Small intestine (tissue), 7 donors: ENCODE data around the gene EPX. TPM values are rescaled to one million over a fixed set of nuclear protein-coding genes. Genes with fewer than 3 reads are reported as not detected.

Experiments
- DNase-seq, 2 donors: peaks; one replicate each; pipeline versions ENCODE4 v3.0.0 to v3.0.0-alpha.2; 2013
- FAIRE-seq: peaks from 2 replicates; lab custom pipeline; 2012; peaks lifted over from hg19 to GRCh38; lab: Jason Lieb, UNC
- H3K27ac ChIP-seq, 3 donors: one replicate each; pipeline ENCODE4 v1.5.1; 2013; ENCODE audit warnings: low read length in 2 of 3, mild to moderate bottlenecking in 2 of 3, control low read depth in 1 of 3, inconsistent platforms in 1 of 3, low read depth in 1 of 3, moderate library complexity in 1 of 3
- H3K27me3 ChIP-seq, 3 donors: one replicate each; pipeline ENCODE4 v1.6.1; 2013; ENCODE audit warnings: low read length in 3 of 3, inconsistent platforms in 1 of 3; ENCODE audit not compliant: control insufficient read depth in 3 of 3, insufficient read depth in 3 of 3
- H3K36me3 ChIP-seq, 3 donors: one replicate each; pipeline ENCODE4 v1.6.1; 2013; ENCODE audit warnings: low read length in 3 of 3, inconsistent platforms in 1 of 3, low read depth in 1 of 3, mild to moderate bottlenecking in 1 of 3, moderate library complexity in 1 of 3; ENCODE audit not compliant: control insufficient read depth in 3 of 3, insufficient read depth in 2 of 3
- H3K4me1 ChIP-seq, 3 donors: one replicate each; pipeline ENCODE4 v1.6.1; 2013; ENCODE audit warnings: low read length in 2 of 3, inconsistent platforms in 1 of 3, low read depth in 1 of 3, mild to moderate bottlenecking in 1 of 3, moderate library complexity in 1 of 3; ENCODE audit not compliant: control insufficient read depth in 3 of 3, insufficient read depth in 2 of 3
- H3K4me3 ChIP-seq, 3 donors: one replicate each; pipeline ENCODE4 v1.5.1; 2013; ENCODE audit warnings: low read length in 3 of 3, control low read depth in 1 of 3, inconsistent platforms in 1 of 3, low read depth in 1 of 3, mild to moderate bottlenecking in 1 of 3, moderate library complexity in 1 of 3
- H3K9me3 ChIP-seq, 2 donors: one replicate each; pipeline ENCODE4 v1.6.1; 2013; ENCODE audit warnings: low read depth in 1 of 2, low read length in 1 of 2; ENCODE audit not compliant: control insufficient read depth in 2 of 2, insufficient read depth in 1 of 2
- WGBS, 3 donors: extraction: QIAGEN DNeasy Blood & Tissue Kit; methylation state at CpG; one replicate each; pipeline ENCODE4 v1.1.7; 2013; 5-methylcytosine and 5-hydroxymethylcytosine counted together
- polyA plus RNA-seq, 4 donors: library from polyadenylated mRNA; stranded (reverse) in 3 of 4; unstranded in 1 of 4; fragments of 200-250 nt in 3 of 4; fragments of 120-200 nt in 1 of 4; gene quantifications; one replicate each; pipeline versions ENCODE4 v1.2.1 to v1.2.3, GENCODE V29; 2013
- donor health status: healthy with polysubstance abuse.
- donor health status: control.
- donor health status: control.
- donor health status: Bipolar disorder and iron deficiency.
- donor health status: healthy.

The EPX gene
- polyA plus RNA-seq, 4 donors: 0.24 TPM; not detected in 3

GRCh38 chr17:58246781-58247180 lies 54.3 kb downstream of the EPX start:
- peak overlapping the region in 2 of 3 donors; percentile 45 to 57 for H3K27ac ChIP-seq
- FAIRE-seq: no peak
- H3K36me3 ChIP-seq: no peaks in the 10 kb centered on the region
- 11 to 74% (median 53%) methylated on average over 1 of the region's 1 CpG for WGBS, 3 donors
- H3K9me3 ChIP-seq: no peaks in the 10 kb centered on the region
- peaks cover 0 to 26% (median 0%) of the 10 kb centered on the region in 3 donors for H3K27me3 ChIP-seq
- peaks cover 2 to 40% (median 4%) of the 10 kb centered on the region in 3 donors for H3K4me1 ChIP-seq
- DNase-seq: peak; percentile 35 to 69
- H3K4me3 ChIP-seq: no peak overlapping the region

GRCh38 chr17:58247511-58248363 lies 55.2 kb downstream of the EPX start:
- Histone ChIP-seq H3K36me3 (no peaks in the 10 kb centered on the region), H3K9me3 (no peaks in the 10 kb centered on the region), H3K27me3 (peaks cover 0 to 30% (median 8%) of the 10 kb centered on the region in 3 donors), H3K27ac (no peak overlapping the region), H3K4me1 (peaks cover 2 to 40% (median 4%) of the 10 kb centered on the region in 3 donors), H3K4me3 (no peak overlapping the region)
- FAIRE-seq (no peak), DNase-seq (no peak)
- WGBS, 3 donors: 75 to 86% (median 77%) methylated on average over 10 of the region's 10 CpGs

- no peaks in the 10 kb centered on the region for H3K9me3 ChIP-seq
- H3K4me3 ChIP-seq: peak overlapping the region in 1 of 3 donors; percentile 47
- H3K27ac ChIP-seq: no peak overlapping the region
- FAIRE-seq (no peak), DNase-seq (peak in 1 of 2 donors; percentile 26)
- peaks cover 0 to 30% (median 8%) of the 10 kb centered on the region in 3 donors for H3K27me3 ChIP-seq
- H3K4me1 ChIP-seq: peaks cover 2 to 40% (median 4%) of the 10 kb centered on the region in 3 donors
- no peaks in the 10 kb centered on the region for H3K36me3 ChIP-seq
- WGBS, 3 donors: 33 to 59% (median 44%) methylated on average over 10 of the region's 10 CpGs
These were observed 56.4 kb downstream of the EPX start for GRCh38 chr17:58248955-58249269.

- H3K27me3 ChIP-seq: peaks cover 0 to 34% (median 8%) of the 10 kb centered on the region in 3 donors
- FAIRE-seq: no peak
These were observed 57.0 kb downstream of the EPX start for GRCh38 chr17:58249270-58250133.

GRCh38 chr17:58250344-58251011 lies 58.0 kb downstream of the EPX start:
- H3K36me3 ChIP-seq: no peaks in the 10 kb centered on the region
- WGBS, 3 donors: 74 to 90% (median 85%) methylated on average over 12 of the region's 12 CpGs
- peaks cover 2 to 25% (median 4%) of the 10 kb centered on the region in 3 donors for H3K4me1 ChIP-seq
- H3K4me3 ChIP-seq: no peak overlapping the region
- DNase-seq: no peak
- FAIRE-seq: no peak
- H3K27me3 ChIP-seq: peaks cover 0 to 38% (median 10%) of the 10 kb centered on the region in 3 donors
- no peak overlapping the region for H3K27ac ChIP-seq
- H3K9me3 ChIP-seq: no peaks in the 10 kb centered on the region

More at GRCh38 chr17:58249270-58250133, 57.0 kb downstream of the EPX start:
- Histone ChIP-seq H3K4me3 (peak overlapping the region in 2 of 3 donors; percentile 30 to 47), H3K9me3 (no peaks in the 10 kb centered on the region), H3K36me3 (no peaks in the 10 kb centered on the region), H3K27ac (no peak overlapping the region), H3K4me1 (peaks cover 2 to 35% (median 4%) of the 10 kb centered on the region in 3 donors)
- 6 to 8% (median 8%) methylated on average over 44 to 57 of the region's 57 CpGs for WGBS, 3 donors
- peak; percentile 55 to 84 for DNase-seq

- 72 to 73% (median 72%) methylated on average over 9 of the region's 9 CpGs for WGBS, 3 donors
- Histone ChIP-seq H3K9me3 (no peaks in the 10 kb centered on the region), H3K27me3 (peaks cover 0 to 38% (median 10%) of the 10 kb centered on the region in 3 donors), H3K4me3 (no peak overlapping the region), H3K4me1 (peaks cover 0 to 12% (median 4%) of the 10 kb centered on the region in 3 donors), H3K36me3 (no peaks in the 10 kb centered on the region), H3K27ac (no peak overlapping the region)
- DNase-seq: no peak
- no peak for FAIRE-seq
These were observed 59.6 kb downstream of the EPX start for GRCh38 chr17:58252141-58252540.

GRCh38 chr17:58253082-58253481 lies 60.6 kb downstream of the EPX start:
- Histone ChIP-seq H3K27ac (no peak overlapping the region), H3K36me3 (no peaks in the 10 kb centered on the region), H3K4me1 (peaks cover 0 to 7% (median 4%) of the 10 kb centered on the region in 3 donors), H3K9me3 (no peaks in the 10 kb centered on the region), H3K27me3 (peaks cover 0 to 38% (median 10%) of the 10 kb centered on the region in 3 donors), H3K4me3 (no peak overlapping the region)
- FAIRE-seq (no peak), DNase-seq (no peak)
- 79 to 89% (median 82%) methylated on average over 3 of the region's 3 CpGs for WGBS, 3 donors
